Heart left ventricle (tissue), 16 donors: ENCODE data around the gene KCNQ1OT1. TPM values are rescaled to one million over a fixed set of nuclear protein-coding genes. Genes with fewer than 3 reads are reported as not detected.

Experiments
- ATAC-seq, 4 donors: fragments of 200-7000 bp; cut with Tn5 transposase; one replicate each; pipeline ENCODE4 v1.9.1; 2020 to 2022; ENCODE audit warnings: moderate library complexity in 4 of 4, mild to moderate bottlenecking in 3 of 4, moderate number of reproducible peaks in 1 of 4
- DNase-seq, 5 donors: peaks; one replicate each; pipeline ENCODE4 v3.0.0-alpha.2; 2020
- H3K27ac ChIP-seq, 12 donors: fragments of 200-600 bp; sonication (generic) in 4 of 12; one replicate each; pipeline versions ENCODE4 v1.5.0 to v1.8.0; 2016 to 2022; ENCODE audit warnings: mild to moderate bottlenecking in 2 of 12
- H3K27me3 ChIP-seq, 9 donors: fragments of 200-600 bp; sonication (generic) in 2 of 9; one replicate each; pipeline versions ENCODE4 v1.5.1 to v1.8.0; 2016 to 2022; ENCODE audit warnings: mild to moderate bottlenecking in 3 of 9
- H3K36me3 ChIP-seq, 9 donors: fragments of 200-600 bp; sonication (generic) in 2 of 9; one replicate each; pipeline versions ENCODE4 v1.5.0 to v1.8.0; 2018 to 2022; ENCODE audit warnings: mild to moderate bottlenecking in 2 of 9
- H3K4me1 ChIP-seq, 12 donors: fragments of 200-600 bp; sonication (generic) in 4 of 12; one replicate each; pipeline versions ENCODE4 v1.5.0 to v1.8.0; 2016 to 2022; ENCODE audit warnings: mild to moderate bottlenecking in 3 of 12
- H3K4me3 ChIP-seq, 12 donors: fragments of 200-600 bp; sonication (generic) in 4 of 12; one replicate each; pipeline versions ENCODE4 v1.5.0 to v1.8.0; 2017 to 2022; ENCODE audit warnings: mild to moderate bottlenecking in 9 of 12, moderate library complexity in 4 of 12
- H3K9me3 ChIP-seq, 12 donors: fragments of 200-600 bp; sonication (generic) in 4 of 12; one replicate each; pipeline versions ENCODE4 v1.5.0 to v1.8.0; 2016 to 2022; ENCODE audit warnings: mild to moderate bottlenecking in 1 of 12
- CTCF ChIP-seq, 12 donors: fragments of 200-600 bp; sonication (generic) in 4 of 12; IDR thresholded peaks; one replicate each; pipeline versions ENCODE4 v1.5.0 to v1.8.0; 2018 to 2022; ENCODE audit warnings: antibody characterized with exemption in 12 of 12, mild to moderate bottlenecking in 5 of 12
- POLR2A ChIP-seq, 2 donors: fragments of 450-650 bp; IDR thresholded peaks; one replicate each; pipeline ENCODE4 v1.6.1; 2017; ENCODE audit warnings: antibody characterized with exemption in 2 of 2, mild to moderate bottlenecking in 2 of 2, moderate library complexity in 2 of 2
- WGBS, 4 donors: extraction: QIAGEN DNeasy Blood & Tissue Kit in 2 of 4; methylation state at CpG; one replicate each; pipeline versions ENCODE4 v1.1.5 to v1.1.7; 2013 to 2018; 5-methylcytosine and 5-hydroxymethylcytosine counted together
- intact Hi-C, 10 donors: fragments of 100-400 bp; cut with DNase I; formaldehyde crosslinking; loops; one replicate each; pipeline versions ENCODE4 v1.11.1 to v1.14.2; 2022
- polyA plus RNA-seq, 2 donors: library from polyadenylated mRNA; stranded (reverse); fragments of 200-250 nt; gene quantifications; one replicate each; pipeline ENCODE4 v1.2.3, GENCODE V29; 2013
- total RNA-seq, 9 donors: library from RNA; depleted of rRNA in 2 of 9; stranded (reverse); fragments of >200 nt in 2 of 9; fragmentation: NEBNext Ultra II Directional in 3 of 9; extraction: Animal tissue kit (Norgen Biotek cat#: 25700) in 3 of 9; gene quantifications; one replicate each; pipeline versions ENCODE4 v1.1.0 to v1.2.4, GENCODE V29; 2016 to 2023
- donor health status: ischemic (EF 13 %, LVEDD 7.1; RV severe dilation, severe dysfunction).
- donor health status: healthy with polysubstance abuse.
- donor health status: DM: no; HTN: yes; CAD: no.
- donor health status: DM: no; HTN: no; CAD: no.
- donor health status: ischemic (EF 25% LVEDD 6.9; RV normal size, moderate dysfunction).
- donor health status: ischemic (EF 25% LVEDD 5.7; RV mildly dilated, moderate dysfunction).
- donor health status: healthy.
- donor health status: DM: yes; HTN: yes; CAD: no.
- donor health status: ischemic (EF 35%, LVEDD 5.7; RV mildly dilated, moderate dysfunction).
- donor health status: nonischemic (EF 11% LVEDD 7.7; RV severe dilation, severe dysfunction).
- donor health status: DM: yes; HTN: yes; CAD: no.
- donor health status: PGD.
- donor health status: ischemic (EF 29% LVEDD 5.4; RV normal size, mild dysfunction).
- donor health status: nonischemic (EF 23%, LVEDD 6.1; RV moderate dilation, normal function).

The KCNQ1OT1 gene
- total and polyA plus RNA-seq, 11 donors, result 0.14 to 0.93 (median 0.40) TPM

GRCh38 chr11:2576549-2576948 is 123.2 kb downstream of the KCNQ1OT1 start:
- no peak overlapping the region for H3K4me3 ChIP-seq
- no peak for ATAC-seq
- intact Hi-C loops, result no loop called here
- 91 to 93% (median 93%) methylated on average over 9 to 15 of the region's 15 CpGs for WGBS, 4 donors
- DNase-seq, result peak in 4 of 5 donors; percentile 4 to 51 (median 15)
- H3K27ac ChIP-seq, result no peak overlapping the region
- H3K36me3 ChIP-seq, result peaks cover 0 to 13% (median 0%) of the 10 kb centered on the region in 9 donors
- TF ChIP-seq POLR2A (IDR thresholded peaks at IDR 0.05), result no peak
- TF ChIP-seq CTCF (IDR thresholded peaks at IDR 0.05), result no peak
- H3K9me3 ChIP-seq, result no peaks in the 10 kb centered on the region
- no peaks in the 10 kb centered on the region for H3K27me3 ChIP-seq
- H3K4me1 ChIP-seq, result peaks cover 0 to 34% (median 0%) of the 10 kb centered on the region in 12 donors

GRCh38 chr11:2576111-2576510 is 123.7 kb downstream of the KCNQ1OT1 start:
- intact Hi-C loops, result no loop called here
- DNase-seq (peak; percentile 7 to 52 (median 13)), ATAC-seq (no peak)
- Histone ChIP-seq H3K27ac (no peak overlapping the region), H3K9me3 (no peaks in the 10 kb centered on the region), H3K4me3 (no peak overlapping the region), H3K36me3 (peaks cover 0 to 15% (median 0%) of the 10 kb centered on the region in 9 donors), H3K27me3 (no peaks in the 10 kb centered on the region), H3K4me1 (peaks cover 0 to 34% (median 0%) of the 10 kb centered on the region in 12 donors)
- no peak for TF ChIP-seq CTCF (IDR thresholded peaks at IDR 0.05)
- no peak for TF ChIP-seq POLR2A (IDR thresholded peaks at IDR 0.05)
- WGBS, 4 donors, result 90 to 96% (median 93%) methylated on average over 14 to 15 of the region's 15 CpGs

GRCh38 chr11:2575591-2576051 is 124.2 kb downstream of the KCNQ1OT1 start:
- peak in 4 of 5 donors; percentile 10 to 48 (median 18) for DNase-seq
- TF ChIP-seq CTCF (IDR thresholded peaks at IDR 0.05) (no peak), POLR2A (IDR thresholded peaks at IDR 0.05) (no peak)
- Histone ChIP-seq H3K36me3 (peaks cover 0 to 15% (median 0%) of the 10 kb centered on the region in 9 donors), H3K27me3 (no peaks in the 10 kb centered on the region), H3K4me1 (peaks cover 0 to 32% (median 0%) of the 10 kb centered on the region in 12 donors), H3K4me3 (no peak overlapping the region), H3K9me3 (no peaks in the 10 kb centered on the region), H3K27ac (no peak overlapping the region)
- ATAC-seq, result no peak
- intact Hi-C loops, result no loop called here
- 90 to 96% (median 94%) methylated on average over 14 to 17 of the region's 17 CpGs for WGBS, 4 donors

- H3K36me3 ChIP-seq, result peaks cover 0 to 15% (median 0%) of the 10 kb centered on the region in 9 donors
- no peak overlapping the region for H3K4me3 ChIP-seq
- H3K27me3 ChIP-seq, result no peaks in the 10 kb centered on the region
- no peak for ATAC-seq
- 83 to 94% (median 93%) methylated on average over 13 to 45 of the region's 45 CpGs for WGBS, 4 donors
- DNase-seq, result peak in 4 of 5 donors; percentile 11 to 59 (median 18)
- H3K27ac ChIP-seq, result no peak overlapping the region
- TF ChIP-seq POLR2A (IDR thresholded peaks at IDR 0.05) (no peak), CTCF (IDR thresholded peaks at IDR 0.05) (no peak)
- H3K9me3 ChIP-seq, result no peaks in the 10 kb centered on the region
- intact Hi-C loops, result no loop called here
- peaks cover 0 to 25% (median 0%) of the 10 kb centered on the region in 12 donors for H3K4me1 ChIP-seq
Observed at GRCh38 chr11:2574553-2575535, 125.0 kb downstream of the KCNQ1OT1 start.
